ENCODE results near the gene KIF16B. TPM values are rescaled to one million over a fixed set of nuclear protein-coding genes. Genes with fewer than 3 reads are reported as not detected.
"Not testable (repeated sequence)": the region's sequence is repeated elsewhere in the genome, so short reads cannot be mapped to it uniquely, and the experiment has no call there.

KIF16B gene, protein sequence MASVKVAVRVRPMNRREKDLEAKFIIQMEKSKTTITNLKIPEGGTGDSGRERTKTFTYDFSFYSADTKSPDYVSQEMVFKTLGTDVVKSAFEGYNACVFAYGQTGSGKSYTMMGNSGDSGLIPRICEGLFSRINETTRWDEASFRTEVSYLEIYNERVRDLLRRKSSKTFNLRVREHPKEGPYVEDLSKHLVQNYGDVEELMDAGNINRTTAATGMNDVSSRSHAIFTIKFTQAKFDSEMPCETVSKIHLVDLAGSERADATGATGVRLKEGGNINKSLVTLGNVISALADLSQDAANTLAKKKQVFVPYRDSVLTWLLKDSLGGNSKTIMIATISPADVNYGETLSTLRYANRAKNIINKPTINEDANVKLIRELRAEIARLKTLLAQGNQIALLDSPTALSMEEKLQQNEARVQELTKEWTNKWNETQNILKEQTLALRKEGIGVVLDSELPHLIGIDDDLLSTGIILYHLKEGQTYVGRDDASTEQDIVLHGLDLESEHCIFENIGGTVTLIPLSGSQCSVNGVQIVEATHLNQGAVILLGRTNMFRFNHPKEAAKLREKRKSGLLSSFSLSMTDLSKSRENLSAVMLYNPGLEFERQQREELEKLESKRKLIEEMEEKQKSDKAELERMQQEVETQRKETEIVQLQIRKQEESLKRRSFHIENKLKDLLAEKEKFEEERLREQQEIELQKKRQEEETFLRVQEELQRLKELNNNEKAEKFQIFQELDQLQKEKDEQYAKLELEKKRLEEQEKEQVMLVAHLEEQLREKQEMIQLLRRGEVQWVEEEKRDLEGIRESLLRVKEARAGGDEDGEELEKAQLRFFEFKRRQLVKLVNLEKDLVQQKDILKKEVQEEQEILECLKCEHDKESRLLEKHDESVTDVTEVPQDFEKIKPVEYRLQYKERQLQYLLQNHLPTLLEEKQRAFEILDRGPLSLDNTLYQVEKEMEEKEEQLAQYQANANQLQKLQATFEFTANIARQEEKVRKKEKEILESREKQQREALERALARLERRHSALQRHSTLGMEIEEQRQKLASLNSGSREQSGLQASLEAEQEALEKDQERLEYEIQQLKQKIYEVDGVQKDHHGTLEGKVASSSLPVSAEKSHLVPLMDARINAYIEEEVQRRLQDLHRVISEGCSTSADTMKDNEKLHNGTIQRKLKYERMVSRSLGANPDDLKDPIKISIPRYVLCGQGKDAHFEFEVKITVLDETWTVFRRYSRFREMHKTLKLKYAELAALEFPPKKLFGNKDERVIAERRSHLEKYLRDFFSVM (N-terminal part only)
- total RNA-seq = 33.1 TPM

DNA sequence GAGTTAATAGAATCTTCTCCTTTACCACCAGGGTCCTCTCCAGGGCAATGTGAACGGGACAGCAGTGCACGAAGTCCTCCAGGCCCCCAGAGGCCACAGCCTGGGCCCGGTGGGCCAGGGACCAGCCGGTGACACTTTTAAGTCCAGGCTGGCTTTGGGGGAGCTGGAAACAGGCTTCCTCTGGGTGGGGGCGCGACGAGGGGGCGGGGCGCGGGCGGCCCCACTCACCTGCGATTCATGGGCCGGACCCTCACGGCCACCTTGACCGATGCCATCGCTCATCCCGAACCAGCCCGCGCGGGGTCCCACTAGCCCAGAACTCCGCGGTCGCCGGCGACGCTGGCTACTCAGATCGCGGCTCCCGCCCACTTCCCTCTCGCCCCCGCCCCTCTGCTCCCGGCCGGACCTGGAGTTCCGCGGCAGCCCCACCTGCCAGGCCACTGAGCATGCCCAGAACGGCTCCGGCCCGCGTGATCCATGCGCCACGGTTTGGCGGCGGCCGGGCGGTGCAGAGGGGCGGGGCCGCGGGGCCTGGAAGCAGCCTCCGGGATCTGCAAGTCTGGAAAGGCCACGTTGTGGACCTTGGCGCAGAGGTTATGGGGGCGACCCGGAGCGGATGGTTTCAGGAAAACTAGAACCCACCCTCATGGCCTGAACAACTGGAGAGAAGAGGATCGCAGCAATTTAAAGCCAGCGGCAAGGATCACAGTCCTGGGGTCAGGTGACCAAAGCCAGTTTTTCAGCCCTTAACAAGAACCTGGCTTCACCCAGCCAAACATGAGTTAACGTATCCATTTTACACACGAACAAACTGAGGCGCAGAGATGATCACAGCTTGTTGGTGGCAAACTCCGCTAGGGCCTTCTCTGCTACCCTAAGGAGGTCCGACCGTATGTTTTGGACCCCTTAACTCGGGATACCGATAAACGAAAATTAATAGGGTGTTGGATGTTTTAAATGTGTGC is at the start of gene KIF16B:
TSS of gene KIF16B (minus strand) at position 448 of the 965 bp plus-strand sequence. CDS start at position 275, 173 bp downstream.
- peak; percentile 96 for DNase-seq

DNA sequence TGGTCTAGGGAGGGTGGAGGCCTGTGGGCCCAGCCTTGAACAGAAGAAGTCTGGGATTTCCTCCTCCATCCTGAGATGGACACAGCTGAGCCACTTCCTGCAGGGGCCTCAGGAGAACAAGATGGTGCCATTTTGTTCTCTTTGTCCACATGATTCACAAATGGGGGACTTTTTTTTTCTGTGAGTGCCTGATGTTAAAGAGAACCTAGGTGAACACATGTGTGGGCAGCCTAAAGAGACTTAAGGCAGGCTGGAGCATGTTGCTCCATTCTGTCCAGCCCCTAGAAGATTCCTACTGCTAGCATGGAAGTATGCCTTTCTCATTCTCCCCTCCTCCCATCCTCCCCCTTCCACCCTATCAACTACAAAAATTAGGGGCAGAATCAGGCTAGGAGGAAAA is 49.3 kb upstream of the KIF16B start:
- no peak for DNase-seq

DNA sequence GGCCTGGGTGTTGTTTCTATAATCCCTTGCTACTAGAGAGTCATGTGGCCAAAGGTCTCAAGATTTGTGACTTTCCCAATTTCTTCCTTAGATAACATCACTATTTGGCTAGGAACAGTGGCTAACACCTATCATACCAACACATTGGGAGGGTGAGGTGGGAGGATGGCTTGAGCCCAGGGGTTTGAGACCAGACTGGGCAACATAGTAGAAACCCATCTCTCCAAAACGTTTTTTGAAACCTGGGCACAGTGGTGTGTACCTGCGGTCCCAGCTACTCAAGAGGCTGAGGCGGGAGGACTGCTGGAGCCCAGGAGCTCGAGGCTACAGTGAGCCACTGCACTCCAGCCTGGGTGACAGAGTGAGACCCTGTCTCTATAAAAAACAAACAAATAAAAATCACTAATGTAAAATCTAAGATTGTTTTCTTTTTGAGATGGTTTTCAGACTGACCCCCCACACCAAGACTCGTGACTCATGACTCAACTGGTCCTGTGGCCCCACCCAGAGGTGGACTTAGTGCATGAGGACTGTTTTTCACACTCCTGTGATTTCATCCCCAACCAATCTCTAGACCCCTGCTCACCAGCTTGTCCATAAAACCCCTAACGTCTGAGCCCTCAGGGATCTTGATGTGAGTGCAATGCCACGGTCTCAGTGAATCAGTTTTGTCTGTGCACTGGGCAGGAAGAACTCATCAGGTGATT is 48.3 kb upstream of the KIF16B start:
- DNase-seq = no peak

DNA sequence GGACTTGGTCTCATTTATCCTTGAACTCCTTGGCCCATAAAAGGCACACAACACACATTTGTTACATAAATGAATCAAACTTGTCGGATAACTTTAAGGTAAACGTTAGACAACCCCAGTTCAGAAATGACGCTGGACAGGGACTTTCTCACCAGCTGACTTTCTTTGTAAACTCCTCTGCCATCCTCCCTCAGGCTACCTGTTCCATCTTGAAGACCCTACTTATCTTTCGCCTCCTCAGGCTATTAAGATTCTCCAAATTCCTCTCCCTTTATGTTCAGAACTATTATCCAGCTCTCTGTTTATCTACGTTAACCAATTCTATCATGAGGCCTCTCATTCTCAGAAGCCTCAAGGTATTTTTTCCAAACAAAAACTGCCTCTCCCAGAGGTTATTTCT is 47.7 kb upstream of the KIF16B start:
- no peak for DNase-seq

DNA sequence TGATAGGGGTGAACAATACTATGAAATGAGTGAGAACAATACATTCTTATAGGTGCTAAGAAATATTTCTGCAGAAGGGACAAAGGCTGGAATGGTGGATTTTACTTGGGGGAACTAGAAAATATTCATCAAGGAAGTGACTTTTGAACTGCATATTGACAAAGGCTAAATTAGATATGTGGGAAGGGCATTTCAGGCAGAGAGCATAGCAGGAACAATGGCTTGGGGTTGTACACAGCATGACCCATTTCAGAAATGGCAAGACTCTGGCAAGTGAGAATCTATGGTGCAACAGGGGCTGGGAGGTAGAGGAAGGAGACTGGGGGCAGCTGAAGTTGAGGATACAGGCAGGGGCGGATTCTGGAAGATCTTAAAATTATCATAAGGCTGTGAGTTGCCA is 46.7 kb upstream of the KIF16B start:
- no peak for DNase-seq

DNA sequence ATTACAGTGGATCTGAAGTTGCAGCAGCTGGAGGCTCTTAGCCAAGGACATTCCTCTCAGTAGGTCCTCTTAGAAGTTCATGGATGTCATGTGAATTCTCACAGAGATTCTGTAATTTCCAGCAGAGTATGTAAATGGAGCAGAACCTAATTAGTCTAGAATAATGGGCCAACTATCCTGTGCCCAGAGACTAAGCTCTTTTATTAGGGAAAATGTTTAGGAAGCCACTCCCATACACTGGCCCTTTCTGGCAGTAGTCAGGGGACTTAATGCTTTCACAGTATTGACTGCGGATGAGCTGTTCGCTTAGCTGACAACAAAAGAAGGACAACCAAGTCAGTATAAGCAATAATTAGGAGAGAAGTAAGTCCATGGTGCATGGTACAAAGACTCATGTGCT is 43.8 kb upstream of the KIF16B start:
- peak; percentile 56 for DNase-seq

DNA sequence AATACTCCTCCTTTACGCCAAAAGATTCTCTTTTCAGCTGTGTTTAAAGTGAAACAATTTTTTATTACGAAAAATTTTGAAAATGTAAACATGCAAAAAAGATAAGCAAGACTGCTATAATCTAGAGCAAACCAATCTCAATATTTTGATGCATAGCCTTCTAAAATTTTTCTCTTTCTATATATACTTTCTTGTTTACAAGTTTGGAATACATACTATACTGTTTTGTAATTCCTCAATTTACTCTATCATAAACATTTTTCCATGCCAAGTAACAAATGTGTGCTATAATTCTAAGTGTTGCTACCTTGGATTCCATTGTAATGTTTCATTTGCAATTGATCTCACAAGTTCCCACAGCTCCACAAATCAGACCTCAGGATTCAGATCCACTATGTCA is 43.1 kb upstream of the KIF16B start:
- no peak for DNase-seq

DNA sequence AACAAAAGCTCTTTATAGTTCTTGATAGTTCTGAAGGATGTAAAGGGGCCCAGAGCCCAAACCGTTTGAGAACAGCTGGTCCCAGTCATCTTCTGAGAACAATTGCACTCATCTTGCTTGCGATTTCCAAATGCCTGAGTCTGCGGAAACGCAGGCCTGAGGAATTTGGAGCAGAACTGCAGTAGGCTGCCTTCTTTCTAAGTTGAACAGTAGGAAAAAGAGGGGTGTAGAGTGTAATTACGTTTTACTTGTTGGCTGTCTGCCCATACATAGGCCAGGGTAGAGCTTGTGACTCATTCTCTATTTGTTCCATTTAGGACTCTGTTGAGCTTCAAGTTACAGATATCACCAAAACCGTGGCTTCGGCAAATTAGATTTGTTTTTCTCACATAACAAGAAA is 42.0 kb upstream of the KIF16B start:
- peak; percentile 95 for DNase-seq

DNA sequence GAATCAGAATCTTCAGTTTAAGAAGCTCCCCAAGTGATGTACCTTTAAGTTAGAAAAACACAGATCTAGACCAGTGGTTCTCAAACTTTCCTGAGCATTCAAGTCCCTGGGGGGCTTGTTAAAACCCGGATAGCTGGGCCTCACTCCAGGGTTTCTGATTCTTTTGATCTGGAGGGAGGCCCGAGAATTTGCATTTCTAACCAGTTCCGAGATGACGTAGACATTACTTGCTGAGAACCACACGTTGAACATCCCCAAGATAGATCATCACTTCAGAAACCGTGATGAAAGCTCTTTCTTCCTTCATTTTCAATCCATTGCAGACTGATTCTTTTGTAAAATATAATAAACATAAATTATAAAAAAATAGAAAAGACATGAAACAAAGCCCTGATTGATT is 40.7 kb upstream of the KIF16B start:
- no peak for DNase-seq

DNA sequence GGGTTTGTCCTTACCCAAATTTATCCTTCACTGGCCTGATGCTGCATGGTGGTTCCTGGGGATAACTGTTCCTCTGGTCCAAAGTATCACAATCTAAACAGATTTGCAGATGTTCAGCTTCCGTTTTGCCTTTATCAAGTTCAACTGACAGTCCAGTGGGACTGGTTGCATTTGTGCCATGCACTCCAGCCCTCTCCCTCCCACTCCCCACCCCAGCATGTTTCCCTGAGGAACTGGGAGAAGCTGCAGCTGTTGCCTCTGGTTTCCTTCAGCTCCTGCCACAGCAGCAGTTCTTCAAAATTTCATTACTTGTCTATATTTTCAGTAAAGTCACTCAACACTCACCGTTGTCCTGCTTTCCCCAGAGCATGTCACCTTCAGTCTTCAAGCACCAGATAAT is 39.5 kb upstream of the KIF16B start:
- peak; percentile 53 for DNase-seq

DNA sequence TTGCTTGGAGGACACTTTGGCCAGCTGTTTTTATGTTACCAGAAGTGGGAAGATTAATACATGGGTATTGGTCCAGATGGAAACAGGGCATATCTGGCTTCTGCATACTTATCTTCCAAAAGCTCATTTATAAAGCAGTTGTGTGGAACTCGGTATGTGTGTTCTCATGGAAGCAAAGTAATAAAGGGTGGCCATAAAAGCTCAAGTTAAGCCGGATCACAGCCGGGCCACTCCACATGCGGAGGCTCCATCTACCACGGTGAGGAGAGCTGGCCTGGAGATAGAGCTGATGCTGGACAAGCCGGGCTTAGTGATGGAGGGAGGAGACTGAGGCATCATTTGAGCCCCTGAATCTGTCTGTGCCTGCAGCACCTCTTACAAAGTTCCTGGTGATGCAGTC is 38.6 kb upstream of the KIF16B start:
- no peak for DNase-seq

DNA sequence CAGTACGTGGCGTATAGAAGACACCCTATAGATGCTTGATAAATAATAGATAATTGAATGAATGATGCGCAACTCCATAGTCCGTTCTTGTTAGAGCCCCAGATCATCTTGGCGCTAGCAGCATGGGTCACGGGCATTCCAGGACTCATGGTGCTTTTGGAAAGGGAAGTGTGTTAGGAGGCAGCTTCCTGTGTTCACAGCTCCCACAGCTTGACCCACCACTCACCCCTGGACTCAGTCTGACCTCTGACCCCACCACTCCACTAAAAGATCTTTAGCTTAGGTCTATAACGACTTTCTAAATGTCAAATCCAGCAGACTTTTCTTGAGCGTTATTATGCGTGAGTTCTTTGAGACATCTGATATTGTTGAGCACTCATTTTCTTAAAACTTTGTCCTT is 35.8 kb upstream of the KIF16B start:
- no peak for DNase-seq

DNA sequence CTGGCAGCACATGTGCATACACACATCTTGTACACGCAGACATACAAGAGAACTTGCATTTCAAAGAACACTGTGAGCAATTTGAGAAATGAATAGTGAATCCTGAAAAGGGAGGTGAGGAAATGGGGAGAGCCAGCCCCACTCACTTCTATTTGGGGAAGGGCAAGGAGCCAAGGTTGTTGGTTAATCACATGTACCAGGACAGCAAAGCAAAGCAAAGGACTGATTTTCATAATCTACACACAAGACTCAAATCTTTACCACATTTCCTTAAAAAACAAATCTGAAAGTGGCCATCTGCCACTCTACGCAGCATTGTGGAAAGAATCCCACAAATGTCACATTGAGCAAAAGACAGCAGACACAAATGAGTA is 35.0 kb upstream of the KIF16B start:
- DNase-seq = peak; percentile 60

DNA sequence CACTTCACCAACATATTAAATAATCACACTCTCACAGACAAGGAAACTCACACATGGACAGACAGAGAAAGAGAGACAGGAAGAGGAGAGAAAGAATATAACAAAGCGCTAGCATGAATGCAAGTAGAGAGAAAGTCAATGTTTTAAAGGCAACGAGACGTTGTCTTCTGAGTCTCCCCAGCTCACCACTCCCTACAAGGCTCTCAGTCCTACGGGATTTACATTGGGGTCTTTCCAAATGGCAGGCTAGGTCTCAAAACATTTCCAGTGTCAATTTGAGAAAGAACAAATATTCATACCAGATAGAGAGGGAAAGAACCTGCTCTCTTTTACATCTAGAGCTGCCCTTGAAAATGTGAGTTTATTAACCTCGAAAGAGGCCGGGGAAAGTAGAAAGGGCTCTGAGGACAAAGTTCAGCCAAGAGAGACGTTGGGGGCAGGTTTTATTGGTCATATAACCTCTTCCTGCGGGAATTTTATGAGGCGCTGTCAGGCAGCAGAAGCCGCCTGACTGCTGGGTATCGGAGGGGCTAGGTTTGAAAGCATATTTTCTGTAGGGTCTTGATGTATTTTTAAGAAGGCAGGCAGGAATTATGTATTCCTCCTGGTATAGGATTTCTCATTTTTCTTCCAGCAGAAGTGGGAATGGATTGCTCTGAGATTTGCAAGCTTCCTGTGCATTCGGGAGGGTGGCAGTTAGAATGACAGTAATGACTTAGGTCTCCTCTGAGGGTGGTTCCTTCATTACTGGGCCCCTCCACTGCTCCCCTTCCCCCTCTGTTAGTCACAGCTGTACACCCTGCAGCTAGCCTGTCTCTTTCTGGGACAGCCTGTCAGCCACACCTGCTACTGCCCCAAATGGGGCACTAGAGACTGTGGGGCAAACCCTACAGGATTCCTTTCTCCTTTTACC is 34.4 kb upstream of the KIF16B start:
- peak; percentile 55 for DNase-seq

DNA sequence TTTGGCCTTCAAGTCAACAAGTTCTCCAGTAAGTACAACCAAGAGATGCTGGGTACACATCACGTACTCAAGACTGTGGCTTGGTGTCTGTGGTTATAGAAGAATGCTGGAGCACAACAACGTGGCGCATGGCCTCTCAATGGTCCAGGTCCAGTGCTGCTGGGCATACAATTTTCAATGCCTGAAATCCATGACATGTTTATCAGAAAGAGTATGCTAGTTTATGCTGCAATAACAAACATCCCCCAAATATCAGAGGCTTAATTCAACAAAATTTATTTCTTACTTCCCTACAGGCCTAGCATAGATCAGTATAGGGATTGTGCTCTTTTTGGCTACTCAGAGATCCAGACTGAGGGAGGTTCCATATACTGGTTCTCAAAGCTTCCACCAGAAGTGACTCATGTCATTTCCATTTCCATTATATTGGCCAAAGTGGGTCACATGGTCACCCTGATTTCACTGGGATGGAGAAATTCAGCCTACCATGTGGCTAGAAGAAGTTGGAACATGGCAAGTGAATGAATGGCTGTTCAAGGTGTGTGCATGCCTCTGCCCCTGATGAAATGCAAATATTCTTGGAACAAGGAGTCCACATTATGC is 33.3 kb upstream of the KIF16B start:
- DNase-seq = no peak

DNA sequence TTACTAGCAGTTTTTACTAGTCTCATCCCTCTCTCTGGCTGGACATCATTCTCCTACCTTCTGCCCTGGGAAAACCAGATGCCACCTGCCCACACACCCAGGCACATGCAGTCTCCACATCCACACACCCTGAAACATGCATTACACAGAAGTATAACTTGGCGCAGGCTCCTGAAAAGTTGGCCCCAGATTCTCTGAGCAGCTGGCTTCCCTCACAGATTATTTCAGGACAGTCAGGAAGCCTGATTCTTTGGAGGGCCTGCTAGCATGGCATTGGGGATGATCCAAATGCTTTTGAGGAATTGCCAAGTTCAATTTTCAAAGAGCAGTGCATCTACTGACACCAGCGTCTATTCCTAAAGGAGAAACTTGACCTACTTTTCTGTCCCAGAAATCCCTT is 27.8 kb upstream of the KIF16B start:
- DNase-seq = peak; percentile 81

DNA sequence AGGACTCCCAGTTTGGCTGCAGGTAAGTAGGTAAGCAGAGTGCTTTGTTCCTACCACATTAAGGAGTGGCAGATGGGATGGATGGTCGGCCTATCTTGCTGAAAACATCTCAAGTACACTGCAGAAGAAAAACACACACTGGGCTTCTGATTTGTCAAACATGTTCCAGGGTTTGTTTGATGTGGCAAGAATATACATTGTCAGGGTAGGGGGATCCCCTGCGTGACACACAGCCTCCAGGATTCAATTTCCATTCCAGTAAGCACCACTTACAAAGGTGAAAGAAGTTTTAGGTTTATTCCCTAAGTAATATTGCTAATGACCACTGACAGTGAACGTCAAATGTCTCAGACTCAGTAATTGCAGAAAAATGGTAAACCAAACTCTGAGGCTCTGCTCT is 26.0 kb upstream of the KIF16B start:
- DNase-seq = no peak

DNA sequence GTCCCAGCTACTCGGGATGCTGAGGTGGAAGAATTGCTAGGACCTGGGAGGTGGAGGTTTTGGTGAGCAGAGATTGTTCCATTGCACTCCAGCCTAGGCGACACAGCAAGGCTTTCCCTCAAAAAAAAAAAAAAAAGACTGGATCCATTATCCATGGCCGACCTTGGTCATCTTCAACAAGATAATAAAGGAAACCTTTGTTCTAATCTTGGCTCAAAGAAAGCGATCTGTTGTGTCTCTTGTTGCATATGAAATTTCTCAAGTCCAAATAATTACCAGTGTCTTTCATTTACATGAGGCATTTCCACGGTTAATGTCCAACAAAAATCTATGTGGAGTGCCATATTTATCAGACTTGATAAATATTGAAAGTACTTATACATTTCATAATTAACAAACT is 23.7 kb upstream of the KIF16B start:
- no peak for DNase-seq

DNA sequence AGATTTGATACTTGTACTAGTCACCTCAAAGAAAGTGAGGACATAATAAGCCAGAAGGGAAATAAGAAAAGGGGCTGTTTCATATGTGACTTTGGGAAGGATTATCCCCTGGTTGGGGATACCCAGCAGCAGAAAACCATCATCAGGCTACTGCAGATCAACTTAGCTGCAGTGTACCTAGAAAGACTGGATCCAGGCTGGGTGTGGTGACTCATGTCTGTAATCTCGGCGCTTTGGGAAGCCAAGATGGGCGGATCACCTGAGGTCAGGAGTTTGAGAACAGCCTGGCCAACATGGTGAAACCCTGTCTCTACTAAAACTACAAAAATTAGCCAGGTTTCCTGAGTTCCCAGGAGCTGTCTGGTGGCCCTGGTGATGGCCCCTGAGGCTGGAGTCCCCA is 23.2 kb upstream of the KIF16B start:
- DNase-seq = not testable (repeated sequence)
